HEK293 (cell line): ENCODE results near the gene MAP3K12.

Source experiments
- CTCF ChIA-PET: fragments of 350-600 bp; formaldehyde crosslinking; extraction: SDS; loops from one replicate; lab custom pipeline; 2021; ENCODE audit warnings: antibody characterized with exemption; lab: Yijun Ruan, JAX
- POLR2A ChIA-PET: fragments of 300-600 bp; formaldehyde crosslinking; extraction: SDS; loops from one replicate; lab custom pipeline; 2020; ENCODE audit warnings: antibody characterized with exemption, inconsistent platforms; lab: Yijun Ruan, JAX
- H3K27ac ChIP-seq: fragments of 200-500 bp; sonication (Bioruptor generic); 2 replicates; pipeline ENCODE4 v1.5.1; 2014; ENCODE audit warnings: low read depth, low read length, control low read depth, inconsistent platforms; ENCODE audit errors: extremely low read depth
- H3K36me3 ChIP-seq, 2 experiments: fragments of 200-500 bp in 1 of 2; sonication (Bioruptor generic) in 1 of 2; 1 replicate in 1 of 2; 2 replicates in 1 of 2; pipeline ENCODE4 v1.5.1; 2014 to 2017; ENCODE audit warnings: inconsistent platforms in 2 of 2, low read length in 2 of 2; ENCODE audit not compliant: control insufficient read depth in 2 of 2, insufficient read depth in 1 of 2
- H3K4me1 ChIP-seq: fragments of 200-500 bp; sonication (Bioruptor generic); 2 replicates; pipeline ENCODE4 v1.5.1; 2014; ENCODE audit warnings: mild to moderate bottlenecking, low read length, inconsistent platforms; ENCODE audit not compliant: control insufficient read depth, insufficient read depth
- H3K4me3 ChIP-seq: 2 replicates; pipeline ENCODE4 v1.5.1; 2011; ENCODE audit warnings: low read depth, mild to moderate bottlenecking, control low read depth, low read length, moderate library complexity
- H3K9me3 ChIP-seq: fragments of 200-500 bp; sonication (Bioruptor generic); 2 replicates; pipeline ENCODE4 v1.5.1; 2014; ENCODE audit warnings: low read depth, low read length, inconsistent platforms; ENCODE audit not compliant: control insufficient read depth, insufficient read depth
- IKZF3 ChIP-seq: fragments of 450-650 bp; IDR thresholded peaks from 2 replicates; pipeline ENCODE4 v1.5.0; 2018; ENCODE audit warnings: missing biosample characterization, mild to moderate bottlenecking, missing genetic modification characterization, moderate library complexity
- KLF7 ChIP-seq: fragments of 450-650 bp; formaldehyde crosslinking; IDR thresholded peaks from 2 replicates; pipeline ENCODE4 v1.5.1; 2016; ENCODE audit warnings: missing biosample characterization, missing genetic modification characterization, borderline replicate concordance
- TCF7L2 ChIP-seq: IDR thresholded peaks from 2 replicates; pipeline ENCODE4 v1.6.1; 2011; ENCODE audit warnings: low read depth, mild to moderate bottlenecking, inconsistent platforms, low read length, moderate library complexity, borderline replicate concordance
- ZNF19 ChIP-seq: fragments of 450-650 bp; formaldehyde crosslinking; IDR thresholded peaks from 2 replicates; pipeline ENCODE4; 2016; ENCODE audit warnings: missing biosample characterization, missing genetic modification characterization, low read depth
- ZNF311 ChIP-seq: fragments of 450-650 bp; formaldehyde crosslinking; IDR thresholded peaks from 2 replicates; pipeline ENCODE4 v1.5.1; 2017; ENCODE audit warnings: missing biosample characterization, missing genetic modification characterization, borderline replicate concordance
- ZNF561 ChIP-seq: fragments of 450-650 bp; IDR thresholded peaks from 2 replicates; pipeline ENCODE4 v1.5.1; 2018; ENCODE audit warnings: missing biosample characterization, missing genetic modification characterization, borderline replicate concordance
- ZNF76 ChIP-seq: fragments of 450-650 bp; formaldehyde crosslinking; IDR thresholded peaks from 2 replicates; pipeline ENCODE4; 2016; ENCODE audit warnings: low read depth, missing biosample characterization, missing genetic modification characterization, borderline replicate concordance
- TF ChIP-seq, protein P1 (sequence below): fragments of 450-650 bp; formaldehyde crosslinking; IDR thresholded peaks from 2 replicates; pipeline ENCODE4 v1.5.1; 2016; ENCODE audit warnings: missing biosample characterization, missing genetic modification characterization
- TF ChIP-seq, protein P2 (sequence below): fragments of 450-650 bp; formaldehyde crosslinking; IDR thresholded peaks from 2 replicates; pipeline ENCODE4 v1.5.1; 2016; ENCODE audit warnings: missing biosample characterization, missing genetic modification characterization
- TF ChIP-seq, protein P3 (sequence below): fragments of 450-650 bp; formaldehyde crosslinking; conservative IDR thresholded peaks from 2 replicates; pipeline ENCODE4 v1.5.1; 2016; ENCODE audit warnings: low read depth, missing biosample characterization, missing genetic modification characterization
- TF ChIP-seq, protein P4 (sequence below): fragments of 450-650 bp; IDR thresholded peaks from 2 replicates; pipeline ENCODE4 v1.5.1; 2018; ENCODE audit warnings: missing biosample characterization, missing genetic modification characterization
- TF ChIP-seq, protein P5 (sequence below): IDR thresholded peaks from 2 replicates; pipeline ENCODE4 v1.6.1; 2011; ENCODE audit warnings: mild to moderate bottlenecking, low read depth, low read length, borderline replicate concordance
- TF ChIP-seq, protein P6 (sequence below): fragments of 450-650 bp; formaldehyde crosslinking; IDR thresholded peaks from 2 replicates; pipeline ENCODE4 v1.5.1; 2016; ENCODE audit warnings: missing biosample characterization, missing genetic modification characterization, borderline replicate concordance
- TF ChIP-seq, protein P7 (sequence below): fragments of 450-650 bp; formaldehyde crosslinking; IDR thresholded peaks from 2 replicates; pipeline ENCODE4 v1.5.1; 2016; ENCODE audit warnings: missing biosample characterization, missing genetic modification characterization

MAP3K12 gene

DNA sequence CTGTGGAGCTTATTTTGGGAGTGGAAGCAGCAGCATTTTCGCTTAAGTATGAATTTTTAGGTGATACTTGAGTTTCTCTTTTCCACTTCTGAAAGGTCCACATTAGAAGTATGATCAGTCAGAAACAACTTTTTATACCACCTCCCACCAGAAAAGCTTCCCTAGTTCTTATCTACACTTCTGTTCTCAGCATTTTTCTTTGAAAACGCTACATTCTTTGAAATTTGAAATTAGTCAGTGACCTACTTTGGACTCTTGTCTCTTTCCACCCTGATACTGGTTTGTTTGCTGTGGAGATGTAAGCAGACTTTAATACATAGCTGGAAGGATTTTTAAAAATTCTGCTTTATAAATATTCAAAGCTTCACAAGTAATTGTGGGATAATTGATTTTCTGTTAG lies 25.2 kb downstream of the MAP3K12 start (continued):
- TF ChIP-seq, protein P1, sequence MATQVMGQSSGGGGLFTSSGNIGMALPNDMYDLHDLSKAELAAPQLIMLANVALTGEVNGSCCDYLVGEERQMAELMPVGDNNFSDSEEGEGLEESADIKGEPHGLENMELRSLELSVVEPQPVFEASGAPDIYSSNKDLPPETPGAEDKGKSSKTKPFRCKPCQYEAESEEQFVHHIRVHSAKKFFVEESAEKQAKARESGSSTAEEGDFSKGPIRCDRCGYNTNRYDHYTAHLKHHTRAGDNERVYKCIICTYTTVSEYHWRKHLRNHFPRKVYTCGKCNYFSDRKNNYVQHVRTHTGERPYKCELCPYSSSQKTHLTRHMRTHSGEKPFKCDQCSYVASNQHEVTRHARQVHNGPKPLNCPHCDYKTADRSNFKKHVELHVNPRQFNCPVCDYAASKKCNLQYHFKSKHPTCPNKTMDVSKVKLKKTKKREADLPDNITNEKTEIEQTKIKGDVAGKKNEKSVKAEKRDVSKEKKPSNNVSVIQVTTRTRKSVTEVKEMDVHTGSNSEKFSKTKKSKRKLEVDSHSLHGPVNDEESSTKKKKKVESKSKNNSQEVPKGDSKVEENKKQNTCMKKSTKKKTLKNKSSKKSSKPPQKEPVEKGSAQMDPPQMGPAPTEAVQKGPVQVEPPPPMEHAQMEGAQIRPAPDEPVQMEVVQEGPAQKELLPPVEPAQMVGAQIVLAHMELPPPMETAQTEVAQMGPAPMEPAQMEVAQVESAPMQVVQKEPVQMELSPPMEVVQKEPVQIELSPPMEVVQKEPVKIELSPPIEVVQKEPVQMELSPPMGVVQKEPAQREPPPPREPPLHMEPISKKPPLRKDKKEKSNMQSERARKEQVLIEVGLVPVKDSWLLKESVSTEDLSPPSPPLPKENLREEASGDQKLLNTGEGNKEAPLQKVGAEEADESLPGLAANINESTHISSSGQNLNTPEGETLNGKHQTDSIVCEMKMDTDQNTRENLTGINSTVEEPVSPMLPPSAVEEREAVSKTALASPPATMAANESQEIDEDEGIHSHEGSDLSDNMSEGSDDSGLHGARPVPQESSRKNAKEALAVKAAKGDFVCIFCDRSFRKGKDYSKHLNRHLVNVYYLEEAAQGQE (tag by site-specific recombination): no peak
- TF ChIP-seq ZNF561 (tag by site-specific recombination) (no peak), TCF7L2 (no peak), IKZF3 (tag by site-specific recombination) (no peak), ZNF19 (tag by site-specific recombination) (no peak)
- TF ChIP-seq, protein P2, sequence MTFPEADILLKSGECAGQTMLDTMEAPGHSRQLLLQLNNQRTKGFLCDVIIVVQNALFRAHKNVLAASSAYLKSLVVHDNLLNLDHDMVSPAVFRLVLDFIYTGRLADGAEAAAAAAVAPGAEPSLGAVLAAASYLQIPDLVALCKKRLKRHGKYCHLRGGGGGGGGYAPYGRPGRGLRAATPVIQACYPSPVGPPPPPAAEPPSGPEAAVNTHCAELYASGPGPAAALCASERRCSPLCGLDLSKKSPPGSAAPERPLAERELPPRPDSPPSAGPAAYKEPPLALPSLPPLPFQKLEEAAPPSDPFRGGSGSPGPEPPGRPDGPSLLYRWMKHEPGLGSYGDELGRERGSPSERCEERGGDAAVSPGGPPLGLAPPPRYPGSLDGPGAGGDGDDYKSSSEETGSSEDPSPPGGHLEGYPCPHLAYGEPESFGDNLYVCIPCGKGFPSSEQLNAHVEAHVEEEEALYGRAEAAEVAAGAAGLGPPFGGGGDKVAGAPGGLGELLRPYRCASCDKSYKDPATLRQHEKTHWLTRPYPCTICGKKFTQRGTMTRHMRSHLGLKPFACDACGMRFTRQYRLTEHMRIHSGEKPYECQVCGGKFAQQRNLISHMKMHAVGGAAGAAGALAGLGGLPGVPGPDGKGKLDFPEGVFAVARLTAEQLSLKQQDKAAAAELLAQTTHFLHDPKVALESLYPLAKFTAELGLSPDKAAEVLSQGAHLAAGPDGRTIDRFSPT: no peak
- TF ChIP-seq, protein P3, sequence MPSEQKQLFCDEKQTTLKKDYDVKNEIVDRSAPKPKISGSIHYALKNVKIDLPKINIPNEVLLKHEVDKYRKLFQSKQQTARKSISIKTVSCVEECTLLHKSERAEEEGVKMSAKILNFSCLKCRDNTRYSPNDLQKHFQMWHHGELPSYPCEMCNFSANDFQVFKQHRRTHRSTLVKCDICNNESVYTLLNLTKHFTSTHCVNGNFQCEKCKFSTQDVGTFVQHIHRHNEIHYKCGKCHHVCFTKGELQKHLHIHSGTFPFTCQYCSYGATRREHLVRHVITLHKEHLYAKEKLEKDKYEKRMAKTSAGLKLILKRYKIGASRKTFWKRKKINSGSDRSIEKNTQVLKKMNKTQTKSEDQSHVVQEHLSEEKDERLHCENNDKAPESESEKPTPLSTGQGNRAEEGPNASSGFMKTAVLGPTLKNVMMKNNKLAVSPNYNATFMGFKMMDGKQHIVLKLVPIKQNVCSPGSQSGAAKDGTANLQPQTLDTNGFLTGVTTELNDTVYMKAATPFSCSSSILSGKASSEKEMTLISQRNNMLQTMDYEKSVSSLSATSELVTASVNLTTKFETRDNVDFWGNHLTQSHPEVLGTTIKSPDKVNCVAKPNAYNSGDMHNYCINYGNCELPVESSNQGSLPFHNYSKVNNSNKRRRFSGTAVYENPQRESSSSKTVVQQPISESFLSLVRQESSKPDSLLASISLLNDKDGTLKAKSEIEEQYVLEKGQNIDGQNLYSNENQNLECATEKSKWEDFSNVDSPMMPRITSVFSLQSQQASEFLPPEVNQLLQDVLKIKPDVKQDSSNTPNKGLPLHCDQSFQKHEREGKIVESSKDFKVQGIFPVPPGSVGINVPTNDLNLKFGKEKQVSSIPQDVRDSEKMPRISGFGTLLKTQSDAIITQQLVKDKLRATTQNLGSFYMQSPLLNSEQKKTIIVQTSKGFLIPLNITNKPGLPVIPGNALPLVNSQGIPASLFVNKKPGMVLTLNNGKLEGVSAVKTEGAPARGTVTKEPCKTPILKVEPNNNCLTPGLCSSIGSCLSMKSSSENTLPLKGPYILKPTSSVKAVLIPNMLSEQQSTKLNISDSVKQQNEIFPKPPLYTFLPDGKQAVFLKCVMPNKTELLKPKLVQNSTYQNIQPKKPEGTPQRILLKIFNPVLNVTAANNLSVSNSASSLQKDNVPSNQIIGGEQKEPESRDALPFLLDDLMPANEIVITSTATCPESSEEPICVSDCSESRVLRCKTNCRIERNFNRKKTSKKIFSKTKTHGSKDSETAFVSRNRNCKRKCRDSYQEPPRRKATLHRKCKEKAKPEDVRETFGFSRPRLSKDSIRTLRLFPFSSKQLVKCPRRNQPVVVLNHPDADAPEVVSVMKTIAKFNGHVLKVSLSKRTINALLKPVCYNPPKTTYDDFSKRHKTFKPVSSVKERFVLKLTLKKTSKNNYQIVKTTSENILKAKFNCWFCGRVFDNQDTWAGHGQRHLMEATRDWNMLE (tag by site-specific recombination): no peak
- TF ChIP-seq, protein P4, sequence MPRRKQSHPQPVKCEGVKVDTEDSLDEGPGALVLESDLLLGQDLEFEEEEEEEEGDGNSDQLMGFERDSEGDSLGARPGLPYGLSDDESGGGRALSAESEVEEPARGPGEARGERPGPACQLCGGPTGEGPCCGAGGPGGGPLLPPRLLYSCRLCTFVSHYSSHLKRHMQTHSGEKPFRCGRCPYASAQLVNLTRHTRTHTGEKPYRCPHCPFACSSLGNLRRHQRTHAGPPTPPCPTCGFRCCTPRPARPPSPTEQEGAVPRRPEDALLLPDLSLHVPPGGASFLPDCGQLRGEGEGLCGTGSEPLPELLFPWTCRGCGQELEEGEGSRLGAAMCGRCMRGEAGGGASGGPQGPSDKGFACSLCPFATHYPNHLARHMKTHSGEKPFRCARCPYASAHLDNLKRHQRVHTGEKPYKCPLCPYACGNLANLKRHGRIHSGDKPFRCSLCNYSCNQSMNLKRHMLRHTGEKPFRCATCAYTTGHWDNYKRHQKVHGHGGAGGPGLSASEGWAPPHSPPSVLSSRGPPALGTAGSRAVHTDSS (tag by site-specific recombination): no peak

DNA sequence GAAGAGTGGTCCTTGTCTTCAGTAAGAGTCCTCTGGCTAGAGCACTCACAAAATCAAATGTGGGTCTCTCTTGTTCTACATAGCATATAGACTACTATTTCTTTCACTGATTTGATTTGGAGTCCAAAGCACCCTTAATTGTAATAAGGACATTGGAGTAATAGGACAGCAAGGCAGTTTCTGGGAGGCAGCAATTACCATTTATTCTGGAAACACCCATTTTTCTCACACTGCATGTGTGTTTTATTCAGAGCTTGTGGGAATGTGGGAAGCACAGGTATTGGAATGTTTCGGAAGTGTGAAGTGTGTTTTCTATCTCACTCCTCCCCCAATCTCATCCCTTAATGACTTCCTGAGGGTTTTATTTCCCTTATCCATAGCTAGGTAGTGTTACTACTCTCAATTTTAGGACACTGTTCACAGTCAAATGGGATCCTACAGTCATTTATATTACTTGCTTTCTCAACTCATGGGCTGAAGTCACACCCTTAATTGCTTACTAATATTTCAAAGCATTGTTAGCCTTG lies 27.1 kb downstream of the MAP3K12 start:
- Histone ChIP-seq H3K9me3 (no peaks in the 10 kb centered on the region), H3K36me3 (peaks cover 93 to 99% of the 10 kb centered on the region in 2 experiments), H3K27ac (no peak overlapping the region; the same call in 1 of the 2 replicates), H3K4me3 (no peak overlapping the region), H3K4me1 (no peaks in the 10 kb centered on the region)
- CTCF ChIA-PET: interaction anchor here (0.6 to 1.0 kb wide), 3 partner anchors 9 to 17 kb away, joined by 3 read pairs; no protein-coding TSS in a partner anchor
- POLR2A ChIA-PET: interaction anchor here (0.6 to 1.6 kb wide), 8 partner anchors 10 to 118 kb away, joined by 3 to 11 read pairs (median 4); partner anchors contain the start of genes MAP3K12 and TARBP2
- TF ChIP-seq ZNF76 (no peak), ZNF311 (tag by site-specific recombination) (no peak), KLF7 (tag by site-specific recombination) (no peak), IKZF3 (tag by site-specific recombination) (peak; percentile 65)
- TF ChIP-seq, protein P5, sequence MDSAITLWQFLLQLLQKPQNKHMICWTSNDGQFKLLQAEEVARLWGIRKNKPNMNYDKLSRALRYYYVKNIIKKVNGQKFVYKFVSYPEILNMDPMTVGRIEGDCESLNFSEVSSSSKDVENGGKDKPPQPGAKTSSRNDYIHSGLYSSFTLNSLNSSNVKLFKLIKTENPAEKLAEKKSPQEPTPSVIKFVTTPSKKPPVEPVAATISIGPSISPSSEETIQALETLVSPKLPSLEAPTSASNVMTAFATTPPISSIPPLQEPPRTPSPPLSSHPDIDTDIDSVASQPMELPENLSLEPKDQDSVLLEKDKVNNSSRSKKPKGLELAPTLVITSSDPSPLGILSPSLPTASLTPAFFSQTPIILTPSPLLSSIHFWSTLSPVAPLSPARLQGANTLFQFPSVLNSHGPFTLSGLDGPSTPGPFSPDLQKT: no peak
- TF ChIP-seq, protein P6, sequence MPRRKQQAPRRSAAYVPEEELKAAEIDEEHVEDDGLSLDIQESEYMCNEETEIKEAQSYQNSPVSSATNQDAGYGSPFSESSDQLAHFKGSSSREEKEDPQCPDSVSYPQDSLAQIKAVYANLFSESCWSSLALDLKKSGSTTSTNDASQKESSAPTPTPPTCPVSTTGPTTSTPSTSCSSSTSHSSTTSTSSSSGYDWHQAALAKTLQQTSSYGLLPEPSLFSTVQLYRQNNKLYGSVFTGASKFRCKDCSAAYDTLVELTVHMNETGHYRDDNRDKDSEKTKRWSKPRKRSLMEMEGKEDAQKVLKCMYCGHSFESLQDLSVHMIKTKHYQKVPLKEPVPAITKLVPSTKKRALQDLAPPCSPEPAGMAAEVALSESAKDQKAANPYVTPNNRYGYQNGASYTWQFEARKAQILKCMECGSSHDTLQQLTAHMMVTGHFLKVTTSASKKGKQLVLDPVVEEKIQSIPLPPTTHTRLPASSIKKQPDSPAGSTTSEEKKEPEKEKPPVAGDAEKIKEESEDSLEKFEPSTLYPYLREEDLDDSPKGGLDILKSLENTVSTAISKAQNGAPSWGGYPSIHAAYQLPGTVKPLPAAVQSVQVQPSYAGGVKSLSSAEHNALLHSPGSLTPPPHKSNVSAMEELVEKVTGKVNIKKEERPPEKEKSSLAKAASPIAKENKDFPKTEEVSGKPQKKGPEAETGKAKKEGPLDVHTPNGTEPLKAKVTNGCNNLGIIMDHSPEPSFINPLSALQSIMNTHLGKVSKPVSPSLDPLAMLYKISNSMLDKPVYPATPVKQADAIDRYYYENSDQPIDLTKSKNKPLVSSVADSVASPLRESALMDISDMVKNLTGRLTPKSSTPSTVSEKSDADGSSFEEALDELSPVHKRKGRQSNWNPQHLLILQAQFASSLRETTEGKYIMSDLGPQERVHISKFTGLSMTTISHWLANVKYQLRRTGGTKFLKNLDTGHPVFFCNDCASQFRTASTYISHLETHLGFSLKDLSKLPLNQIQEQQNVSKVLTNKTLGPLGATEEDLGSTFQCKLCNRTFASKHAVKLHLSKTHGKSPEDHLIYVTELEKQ (tag by site-specific recombination): no peak
- TF ChIP-seq, protein P7, sequence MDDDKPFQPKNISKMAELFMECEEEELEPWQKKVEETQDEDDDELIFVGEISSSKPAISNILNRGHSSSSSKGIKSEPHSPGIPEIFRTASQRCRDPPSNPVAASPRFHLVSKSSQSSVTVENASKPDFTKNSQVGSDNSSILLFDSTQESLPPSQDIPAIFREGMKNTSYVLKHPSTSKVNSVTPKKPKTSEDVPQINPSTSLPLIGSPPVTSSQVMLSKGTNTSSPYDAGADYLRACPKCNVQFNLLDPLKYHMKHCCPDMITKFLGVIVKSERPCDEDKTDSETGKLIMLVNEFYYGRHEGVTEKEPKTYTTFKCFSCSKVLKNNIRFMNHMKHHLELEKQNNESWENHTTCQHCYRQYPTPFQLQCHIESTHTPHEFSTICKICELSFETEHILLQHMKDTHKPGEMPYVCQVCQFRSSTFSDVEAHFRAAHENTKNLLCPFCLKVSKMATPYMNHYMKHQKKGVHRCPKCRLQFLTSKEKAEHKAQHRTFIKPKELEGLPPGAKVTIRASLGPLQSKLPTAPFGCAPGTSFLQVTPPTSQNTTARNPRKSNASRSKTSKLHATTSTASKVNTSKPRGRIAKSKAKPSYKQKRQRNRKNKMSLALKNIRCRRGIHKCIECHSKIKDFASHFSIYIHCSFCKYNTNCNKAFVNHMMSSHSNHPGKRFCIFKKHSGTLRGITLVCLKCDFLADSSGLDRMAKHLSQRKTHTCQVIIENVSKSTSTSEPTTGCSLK (tag by site-specific recombination): no peak
